HepG2 (cell line): ENCODE data around the gene IGF2BP1. TPM values are rescaled to one million over a fixed set of nuclear protein-coding genes. Genes with fewer than 3 reads are reported as not detected.

ENCODE experiments used
- ATAC-seq: fragments of 200-7000 bp; cut with Tn5 transposase; 3 replicates; pipeline ENCODE4 v1.9.1; 2020; ENCODE audit warnings: mild to moderate bottlenecking, moderate library complexity
- BruUV-seq: library from RNA; stranded (reverse); fragments of 400-500 nt; replicated peaks from 2 replicates; lab custom pipeline; 2021; lab: Mats Ljungman, UMichigan
- CTCF ChIA-PET: fragments of 300-600 bp; formaldehyde crosslinking; extraction: SDS; loops from one replicate; lab custom pipeline; 2021; ENCODE audit warnings: low total read pairs, inconsistent platforms, low intra/inter-chr PET ratio; lab: Yijun Ruan, JAX
- POLR2A ChIA-PET: fragments of 350-600 bp; sonication (Branson Sonifier 250); formaldehyde crosslinking; loops from one replicate; lab custom pipeline; 2020; ENCODE audit warnings: antibody characterized with exemption, inconsistent platforms; lab: Yijun Ruan, JAX
- DNase-seq: peaks from one replicate; pipeline ENCODE4 v3.0.0-alpha.2; 2015; ENCODE audit warnings: low spot score
- FAIRE-seq: peaks from 3 replicates; lab custom pipeline; 2011; peaks lifted over from hg19 to GRCh38; lab: Jason Lieb, UNC
- H2AFZ ChIP-seq: one replicate; pipeline ENCODE4 v1.6.1; 2011; ENCODE audit warnings: low read length, inconsistent platforms
- H3K27ac ChIP-seq: fragments of 300-600 bp; 3 replicates; pipeline ENCODE4 v1.8.0; 2011; ENCODE audit warnings: mixed run types, mild to moderate bottlenecking, mixed read lengths, low read length, inconsistent platforms; ENCODE audit not compliant: insufficient read depth; ENCODE audit errors: extremely low read length
- H3K27me3 ChIP-seq, 2 experiments: fragments of 200-600 bp in 1 of 2; 2 replicates in 1 of 2; 3 replicates in 1 of 2; pipeline versions ENCODE4 v1.6.0 to v1.8.0; 2011; ENCODE audit warnings: low read length in 2 of 2, mild to moderate bottlenecking in 2 of 2, moderate library complexity in 2 of 2, inconsistent platforms in 1 of 2; ENCODE audit not compliant: insufficient read depth in 2 of 2, control insufficient read depth in 1 of 2
- H3K36me3 ChIP-seq, 2 experiments: fragments of 200-600 bp in 1 of 2; replicated peaks in 1 of 2; 2 replicates in 1 of 2; 3 replicates in 1 of 2; pipeline versions ENCODE4 v1.5.1 to v1.8.0; 2011; ENCODE audit warnings: low read length in 2 of 2, inconsistent platforms in 1 of 2; ENCODE audit not compliant: insufficient read depth in 2 of 2, control insufficient read depth in 1 of 2
- H3K4me1 ChIP-seq: 2 replicates; pipeline ENCODE4 v1.5.1; 2012; ENCODE audit warnings: low read length, inconsistent platforms; ENCODE audit not compliant: insufficient read depth
- H3K4me2 ChIP-seq: 2 replicates; pipeline ENCODE4 v1.6.0; 2011; ENCODE audit warnings: low read depth, low read length, inconsistent platforms
- H3K4me3 ChIP-seq, 3 experiments: fragments of 200-600 bp in 1 of 3; sonication (generic), shearing (Covaris generic) in 1 of 3; replicated peaks in 1 of 3; 2 replicates each; pipeline ENCODE4 v1.5.1; 2011 to 2016; ENCODE audit warnings: low read length in 3 of 3, inconsistent platforms in 2 of 3, low read depth in 2 of 3, mild to moderate bottlenecking in 2 of 3, control low read depth in 1 of 3, mixed read lengths in 1 of 3; ENCODE audit not compliant: insufficient read depth in 1 of 3
- H3K79me2 ChIP-seq: one replicate; pipeline ENCODE4 v1.6.1; 2011; ENCODE audit warnings: low read length, inconsistent platforms; ENCODE audit not compliant: insufficient read depth
- H3K9ac ChIP-seq: 2 replicates; pipeline ENCODE4 v1.6.0; 2011; ENCODE audit warnings: mild to moderate bottlenecking, low read depth, low read length, inconsistent platforms; ENCODE audit not compliant: insufficient read depth
- H3K9me3 ChIP-seq: 2 replicates; pipeline ENCODE4 v1.5.1; 2012; ENCODE audit warnings: mild to moderate bottlenecking, low read length
- H4K20me1 ChIP-seq: 2 replicates; pipeline ENCODE4 v1.6.0; 2011; ENCODE audit warnings: inconsistent platforms, mild to moderate bottlenecking, low read length, moderate library complexity; ENCODE audit not compliant: insufficient read depth
- AGO1 ChIP-seq: fragments of 200-400 bp; formaldehyde crosslinking; IDR thresholded peaks from 2 replicates; pipeline ENCODE4 v1.6.1; 2017; ENCODE audit warnings: mild to moderate bottlenecking, low read depth, low read length, moderate library complexity; ENCODE audit not compliant: poor library complexity, severe bottlenecking
- ARNT ChIP-seq: fragments of 450-650 bp; IDR thresholded peaks from 2 replicates; pipeline ENCODE4 v1.6.1; 2017
- CHD4 ChIP-seq: fragments of 200-600 bp; sonication (generic); IDR thresholded peaks from 2 replicates; pipeline ENCODE4 v1.7.0; 2017; ENCODE audit warnings: mild to moderate bottlenecking, low read length, borderline replicate concordance
- EP300 ChIP-seq, 3 experiments: sonication (generic) in 1 of 3; formaldehyde crosslinking in 1 of 3; IDR thresholded peaks; 2 replicates each; pipeline versions ENCODE4 v1.5.1 to v1.6.1; 2011 to 2020; ENCODE audit warnings: low read depth in 2 of 3, low read length in 2 of 3, borderline replicate concordance in 1 of 3, improper control_type of control experiment in 1 of 3, mild to moderate bottlenecking in 1 of 3, missing genetic modification reagents in 1 of 3, moderate library complexity in 1 of 3
- GATAD1 ChIP-seq: IDR thresholded peaks from 2 replicates; pipeline ENCODE4 v1.6.1; 2016; ENCODE audit warnings: missing genetic modification reagents, missing compliant biosample characterization
- MXD3 ChIP-seq: IDR thresholded peaks from 2 replicates; pipeline ENCODE4 v1.6.1; 2016; ENCODE audit warnings: mild to moderate bottlenecking, missing biosample characterization, missing genetic modification reagents
- PHF20 ChIP-seq: sonication (generic); formaldehyde crosslinking; IDR thresholded peaks from 2 replicates; pipeline ENCODE4 v1.5.0; 2020; ENCODE audit warnings: mild to moderate bottlenecking, missing genetic modification reagents
- POLR2G ChIP-seq: fragments of 200-400 bp; formaldehyde crosslinking; IDR thresholded peaks from 2 replicates; pipeline ENCODE4 v1.6.1; 2018; ENCODE audit warnings: mild to moderate bottlenecking, low read depth, low read length, moderate library complexity
- RBAK ChIP-seq: sonication (generic); formaldehyde crosslinking; IDR thresholded peaks from 2 replicates; pipeline ENCODE4 v1.5.1; 2020; ENCODE audit warnings: mild to moderate bottlenecking, missing genetic modification reagents
- RFX5 ChIP-seq: IDR thresholded peaks from 2 replicates; pipeline ENCODE4 v1.6.1; 2011; ENCODE audit warnings: low read depth, low read length, improper control_type of control experiment
- TBP ChIP-seq: sonication (generic); formaldehyde crosslinking; IDR thresholded peaks from 2 replicates; pipeline ENCODE4 v1.5.0; 2020; ENCODE audit warnings: missing genetic modification reagents
- ZFP37 ChIP-seq: sonication (generic); formaldehyde crosslinking; IDR thresholded peaks from 2 replicates; pipeline ENCODE4 v1.4.0; 2020; ENCODE audit warnings: missing genetic modification reagents, borderline replicate concordance
- ZFP91 ChIP-seq: sonication (generic); formaldehyde crosslinking; IDR thresholded peaks from 2 replicates; pipeline ENCODE4 v1.9.0; 2022; ENCODE audit warnings: missing genetic modification reagents, mild to moderate bottlenecking, borderline replicate concordance
- ZKSCAN1 ChIP-seq: fragments of 150-350 bp; IDR thresholded peaks from 2 replicates; pipeline ENCODE4 v1.6.1; 2014; ENCODE audit warnings: low read length
- ZNF17 ChIP-seq: sonication (generic); formaldehyde crosslinking; IDR thresholded peaks from 2 replicates; pipeline ENCODE4 v1.5.0; 2020; ENCODE audit warnings: mild to moderate bottlenecking, missing genetic modification reagents
- ZNF512B ChIP-seq: sonication (generic); formaldehyde crosslinking; IDR thresholded peaks from 2 replicates; pipeline ENCODE4 v1.5.1; 2020; ENCODE audit warnings: missing genetic modification reagents, mild to moderate bottlenecking, borderline replicate concordance
- ZNF564 ChIP-seq: sonication (generic); formaldehyde crosslinking; IDR thresholded peaks from 2 replicates; pipeline ENCODE4 v1.8.1; 2023; ENCODE audit warnings: mild to moderate bottlenecking, missing genetic modification reagents
- ZNF720 ChIP-seq: sonication (generic); formaldehyde crosslinking; IDR thresholded peaks from 2 replicates; pipeline ENCODE4 v1.4.0; 2020; ENCODE audit warnings: missing genetic modification reagents
- ZNF772 ChIP-seq: sonication (generic); formaldehyde crosslinking; IDR thresholded peaks from 2 replicates; pipeline ENCODE4 v1.5.0; 2020; ENCODE audit warnings: mild to moderate bottlenecking, missing genetic modification reagents
- ZNF781 ChIP-seq: sonication (generic); formaldehyde crosslinking; IDR thresholded peaks from 2 replicates; pipeline ENCODE4 v1.5.1; 2020; ENCODE audit warnings: borderline replicate concordance, mild to moderate bottlenecking, missing genetic modification reagents; ENCODE audit errors: not compliant biosample characterization
- ZSCAN22 ChIP-seq: sonication (generic); formaldehyde crosslinking; IDR thresholded peaks from 2 replicates; pipeline ENCODE4 v1.4.0; 2020; ENCODE audit warnings: mild to moderate bottlenecking, missing genetic modification reagents
- WGBS: methylation state at CpG from one replicate; pipeline ENCODE4 v1.1.6; 2017; ENCODE audit warnings: low lambda C conversion rate; 5-methylcytosine and 5-hydroxymethylcytosine counted together
- in situ Hi-C: cut with HindIII; loops from 2 replicates; pipeline ENCODE4 v1.10.0; 2017; ENCODE audit warnings: low pct_unique_long_range_greater_than_20kb; ENCODE audit not compliant: extremely low pct_ligation_motif_present
- intact Hi-C: fragments of 100-400 bp; cut with micrococcal nuclease; formaldehyde crosslinking; loops from one replicate; pipeline ENCODE4 v1.10.0; 2022; ENCODE audit not compliant: unreplicated experiment
- polyA plus RNA-seq, 8 experiments: library from polyadenylated mRNA; depleted of rRNA in 3 of 8; stranded (reverse) in 7 of 8; unstranded in 1 of 8; fragments of >200 nt; fragmentation: Illumina TruSeq in 4 of 8; extraction: Trizol in 4 of 8; gene quantifications; 2 replicates each; pipeline versions ENCODE4 v1.2.1 to v1.2.3, GENCODE V29; 2011 to 2016; ENCODE audit warnings: low read depth in 4 of 8, missing spikeins in 1 of 8, mixed read lengths in 1 of 8; ENCODE audit not compliant: insufficient read depth in 1 of 8
- total RNA-seq, 5 experiments: library from RNA; depleted of rRNA; stranded (reverse); fragments of >200 nt; fragmentation: Illumina TruSeq; extraction: Trizol; gene quantifications; 2 replicates each; pipeline ENCODE4 v1.2.3, GENCODE V29; 2016; ENCODE audit warnings: low read depth in 1 of 5

Gene IGF2BP1
- total and polyA plus RNA-seq, 2 of the 13 experiments (the other 11 are each of a cell fraction or from before 2014, with no cell fraction given), result 29.7 to 75.1 TPM

- Histone ChIP-seq H3K4me2 (peak overlapping the region; percentile 87), H4K20me1 (peaks cover 2% of the 10 kb centered on the region; the same call in 1 of the 2 replicates), H3K36me3 (no peaks in the 10 kb centered on the region), H2AFZ (no peak overlapping the region), H3K27ac (peak overlapping the region; percentile 95), H3K9ac (peak overlapping the region; percentile 99), H3K4me3 (peak overlapping the region; percentile 87 to 97 (median 90)), H3K79me2 (peaks cover 61% of the 10 kb centered on the region), H3K9me3 (no peaks in the 10 kb centered on the region), H3K27me3 (peaks cover 0 to 3% of the 10 kb centered on the region in 2 experiments; a peak in 1 of 5 replicates), H3K4me1 (peaks cover 18% of the 10 kb centered on the region)
- FAIRE-seq, result no peak
- under 1% methylated on average over 23 of the region's 23 CpGs for WGBS
- POLR2A ChIA-PET, result interaction anchor here (0.6 to 8.6 kb wide), 28 partner anchors 10 to 134 kb away, joined by 3 to 268 read pairs (median 6); partner anchors contain the start of genes ATP5MC1, GIP, SNF8 and UBE2Z
- DNase-seq, result no peak
- CTCF ChIA-PET, result no interaction called here
- in situ Hi-C loops, result no loop called here
- peak; percentile 14 for ATAC-seq
- intact Hi-C loops, result loop anchor here (2.0 kb wide), 2 partner anchors 36 to 42 kb away; no protein-coding TSS in a partner anchor
- no TSS peak for BruUV-seq
- TF ChIP-seq TBP, result no peak
- peak in 1 of 2 experiments; percentile 10; a peak in 1 of 4 replicates for TF ChIP-seq EP300 (IDR thresholded peaks at IDR 0.05; ENCODE audit: low read depth in 2 of 2, low read length in 2 of 2)
- no peak for TF ChIP-seq EP300 (CRISPR knock-in tag; IDR thresholded peaks at IDR 0.05; ENCODE audit: borderline replicate concordance)
- TF ChIP-seq MXD3 (CRISPR knock-in tag), result no peak
- TF ChIP-seq POLR2G, result peak; percentile 61
- TF ChIP-seq ZNF720 (CRISPR knock-in tag), result no peak
- TF ChIP-seq RFX5, result no peak
- peak; percentile 5 for TF ChIP-seq ZNF781 (CRISPR knock-in tag)
- TF ChIP-seq ZNF17, result no peak
- TF ChIP-seq ZNF512B (CRISPR knock-in tag), result no peak
- TF ChIP-seq ZFP91 (CRISPR knock-in tag), result no peak
- TF ChIP-seq ZNF564 (CRISPR knock-in tag), result 0 out of 2 replicates have a peak, but pooled peaks have one; percentile 9
- TF ChIP-seq ARNT, result no peak
- TF ChIP-seq AGO1, result peak; percentile 5
- no peak for TF ChIP-seq ZSCAN22
- TF ChIP-seq ZNF772, result 0 out of 2 replicates have a peak, but pooled peaks have one; percentile 8
- no peak for TF ChIP-seq RBAK
- no peak for TF ChIP-seq ZKSCAN1
- TF ChIP-seq CHD4, result 0 out of 2 replicates have a peak, but pooled peaks have one; percentile 24
- no peak for TF ChIP-seq GATAD1 (CRISPR knock-in tag)
- peak; percentile 25; the same call in 1 of the 2 replicates for TF ChIP-seq PHF20 (CRISPR knock-in tag)
- TF ChIP-seq ZFP37 (CRISPR knock-in tag), result no peak
Measured at GRCh38 chr17:48996722-48997102, 473 bp upstream of the IGF2BP1 start.
